Measurements from ENCODE around the gene FANCI.

DNA sequence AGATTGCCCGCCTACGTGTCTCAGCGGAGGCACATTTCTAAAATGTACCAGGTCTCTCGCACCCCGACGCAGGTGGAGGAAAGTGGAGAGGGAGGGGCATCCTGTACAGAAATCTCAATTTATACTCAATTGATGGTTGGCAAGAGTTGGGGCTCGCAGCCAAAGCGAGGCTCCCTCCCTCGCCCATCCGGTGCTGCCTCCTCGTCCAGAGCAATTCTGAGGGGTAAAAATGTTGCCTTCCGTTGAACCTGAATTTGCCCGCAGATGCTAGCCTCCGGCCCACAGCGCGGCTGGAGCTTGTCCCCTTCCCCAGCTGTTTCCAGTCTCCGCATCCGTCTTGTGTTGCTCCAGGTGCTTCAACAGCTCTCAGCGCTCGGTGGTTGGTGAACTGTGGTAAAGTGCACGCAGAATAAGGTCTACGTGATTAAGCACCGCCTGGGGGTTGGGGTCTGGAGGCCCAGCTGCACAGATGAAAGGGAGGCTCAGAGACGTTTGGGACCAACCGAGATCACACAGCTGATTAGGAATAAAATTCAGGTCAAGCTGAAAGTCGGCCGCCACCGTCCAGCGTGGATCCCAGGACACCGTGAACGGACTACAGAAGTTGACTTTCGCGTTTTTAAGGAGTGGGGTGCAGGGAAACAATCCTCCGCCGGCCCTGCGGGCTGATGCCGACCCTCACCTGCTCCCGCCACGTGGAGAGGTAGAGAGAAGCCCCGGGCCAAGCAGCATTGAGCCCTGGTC lies 91.7 kb downstream of the FANCI start:
- peak; percentile 22 for TF ChIP-seq EZH2phosphoT487 (IDR thresholded peaks at IDR 0.05)
- TF ChIP-seq, protein P1, sequence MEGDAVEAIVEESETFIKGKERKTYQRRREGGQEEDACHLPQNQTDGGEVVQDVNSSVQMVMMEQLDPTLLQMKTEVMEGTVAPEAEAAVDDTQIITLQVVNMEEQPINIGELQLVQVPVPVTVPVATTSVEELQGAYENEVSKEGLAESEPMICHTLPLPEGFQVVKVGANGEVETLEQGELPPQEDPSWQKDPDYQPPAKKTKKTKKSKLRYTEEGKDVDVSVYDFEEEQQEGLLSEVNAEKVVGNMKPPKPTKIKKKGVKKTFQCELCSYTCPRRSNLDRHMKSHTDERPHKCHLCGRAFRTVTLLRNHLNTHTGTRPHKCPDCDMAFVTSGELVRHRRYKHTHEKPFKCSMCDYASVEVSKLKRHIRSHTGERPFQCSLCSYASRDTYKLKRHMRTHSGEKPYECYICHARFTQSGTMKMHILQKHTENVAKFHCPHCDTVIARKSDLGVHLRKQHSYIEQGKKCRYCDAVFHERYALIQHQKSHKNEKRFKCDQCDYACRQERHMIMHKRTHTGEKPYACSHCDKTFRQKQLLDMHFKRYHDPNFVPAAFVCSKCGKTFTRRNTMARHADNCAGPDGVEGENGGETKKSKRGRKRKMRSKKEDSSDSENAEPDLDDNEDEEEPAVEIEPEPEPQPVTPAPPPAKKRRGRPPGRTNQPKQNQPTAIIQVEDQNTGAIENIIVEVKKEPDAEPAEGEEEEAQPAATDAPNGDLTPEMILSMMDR (IDR thresholded peaks at IDR 0.05), result no peak
- no peak for TF ChIP-seq EZH2 (IDR thresholded peaks at IDR 0.05)

Measured in neural progenitor cell (in vitro differentiated cells).